Thyroid gland (tissue), 4 donors: Measurements from ENCODE around the gene MAP3K1. TPM values are rescaled to one million over a fixed set of nuclear protein-coding genes. Genes with fewer than 3 reads are reported as not detected.
"Not testable (repeated sequence)": the region's sequence is repeated elsewhere in the genome, so short reads cannot be mapped to it uniquely, and the experiment has no call there.

Source experiments
- DNase-seq, 2 donors: peaks; one replicate each; pipeline ENCODE4 v3.0.0-alpha.2; 2019
- H3K27ac ChIP-seq, 3 donors: fragments of 200-600 bp; sonication (generic); 1 replicate in 2 of 3; 2 replicates in 1 of 3; pipeline ENCODE4 v1.5.1; 2016 to 2019; ENCODE audit warnings: mild to moderate bottlenecking in 1 of 3, moderate library complexity in 1 of 3
- H3K27me3 ChIP-seq: fragments of 200-600 bp; sonication (generic); one replicate; pipeline ENCODE4 v1.5.1; 2019
- H3K36me3 ChIP-seq, 2 donors: fragments of 200-600 bp; sonication (generic); one replicate each; pipeline ENCODE4 v1.5.1; 2016 to 2019
- H3K4me1 ChIP-seq, 2 donors: fragments of 200-600 bp; sonication (generic); one replicate each; pipeline ENCODE4 v1.5.1; 2017 to 2019
- H3K4me3 ChIP-seq, 3 donors: fragments of 200-600 bp; sonication (generic); replicated peaks in 1 of 3; 1 replicate in 2 of 3; 2 replicates in 1 of 3; pipeline ENCODE4 v1.5.1; 2016; ENCODE audit warnings: mild to moderate bottlenecking in 1 of 3
- H3K9me3 ChIP-seq: fragments of 200-600 bp; sonication (generic); one replicate; pipeline ENCODE4 v1.5.1; 2017
- POLR2A ChIP-seq, 2 donors: fragments of 450-650 bp; IDR thresholded peaks; one replicate each; pipeline ENCODE4 v1.6.1; 2017; ENCODE audit warnings: antibody characterized with exemption in 2 of 2, mild to moderate bottlenecking in 2 of 2, moderate library complexity in 1 of 2
- WGBS, 2 donors: methylation state at CpG; one replicate each; pipeline ENCODE4 v1.1.5; 2017; 5-methylcytosine and 5-hydroxymethylcytosine counted together
- intact Hi-C: fragments of 100-400 bp; cut with DNase I; formaldehyde crosslinking; loops from one replicate; pipeline ENCODE4 v1.15.1; 2023
- total RNA-seq, 4 donors: library from RNA; depleted of rRNA; stranded (reverse); fragments of >200 nt; gene quantifications; one replicate each; pipeline ENCODE4 v1.2.3, GENCODE V29; 2016
- TF ChIP-seq, protein P1 (sequence below), 6 experiments: fragments of 200-600 bp in 3 of 6; fragments of 450-650 bp in 3 of 6; sonication (generic) in 3 of 6; IDR thresholded peaks; one replicate each; pipeline ENCODE4 v1.5.1; 2016 to 2019; ENCODE audit warnings: antibody characterized with exemption in 6 of 6, mild to moderate bottlenecking in 2 of 6, inconsistent platforms in 1 of 6, moderate library complexity in 1 of 6

Gene MAP3K1
- total RNA-seq, 4 donors from 2014 or later, result 56.9 to 113 (median 66.4) TPM

DNA sequence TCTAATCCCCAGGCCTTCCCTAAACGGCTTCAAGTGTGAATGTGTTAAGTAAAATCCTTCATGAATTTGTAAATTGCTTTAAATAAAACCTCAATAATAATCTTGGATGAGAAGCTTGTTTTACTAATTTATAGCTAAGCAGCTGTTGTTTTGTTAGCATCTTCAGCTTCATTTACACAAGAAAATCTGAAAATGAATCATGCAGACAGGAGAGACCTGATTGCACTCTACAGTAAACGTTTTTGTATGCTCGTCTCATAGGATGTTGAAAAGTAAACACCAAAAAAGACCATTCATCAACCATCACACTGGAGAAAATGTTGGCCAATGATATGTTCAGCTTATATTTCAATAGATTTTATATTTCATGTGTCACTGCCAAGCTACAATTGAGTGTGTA is 40.4 kb upstream of the MAP3K1 start:
- peak overlapping the region in 1 of 3 donors; percentile 27 for H3K27ac ChIP-seq
- WGBS, 2 donors, result 59 to 62% methylated on average over 3 of the region's 3 CpGs
- no peak overlapping the region for H3K4me3 ChIP-seq
- H3K36me3 ChIP-seq, result no peaks in the 10 kb centered on the region
- peaks cover 13 to 21% of the 10 kb centered on the region in 2 donors for H3K4me1 ChIP-seq
- intact Hi-C loops, result no loop called here
- H3K9me3 ChIP-seq, result no peaks in the 10 kb centered on the region
- H3K27me3 ChIP-seq, result no peaks in the 10 kb centered on the region
- no peak for DNase-seq
- TF ChIP-seq, protein P1, sequence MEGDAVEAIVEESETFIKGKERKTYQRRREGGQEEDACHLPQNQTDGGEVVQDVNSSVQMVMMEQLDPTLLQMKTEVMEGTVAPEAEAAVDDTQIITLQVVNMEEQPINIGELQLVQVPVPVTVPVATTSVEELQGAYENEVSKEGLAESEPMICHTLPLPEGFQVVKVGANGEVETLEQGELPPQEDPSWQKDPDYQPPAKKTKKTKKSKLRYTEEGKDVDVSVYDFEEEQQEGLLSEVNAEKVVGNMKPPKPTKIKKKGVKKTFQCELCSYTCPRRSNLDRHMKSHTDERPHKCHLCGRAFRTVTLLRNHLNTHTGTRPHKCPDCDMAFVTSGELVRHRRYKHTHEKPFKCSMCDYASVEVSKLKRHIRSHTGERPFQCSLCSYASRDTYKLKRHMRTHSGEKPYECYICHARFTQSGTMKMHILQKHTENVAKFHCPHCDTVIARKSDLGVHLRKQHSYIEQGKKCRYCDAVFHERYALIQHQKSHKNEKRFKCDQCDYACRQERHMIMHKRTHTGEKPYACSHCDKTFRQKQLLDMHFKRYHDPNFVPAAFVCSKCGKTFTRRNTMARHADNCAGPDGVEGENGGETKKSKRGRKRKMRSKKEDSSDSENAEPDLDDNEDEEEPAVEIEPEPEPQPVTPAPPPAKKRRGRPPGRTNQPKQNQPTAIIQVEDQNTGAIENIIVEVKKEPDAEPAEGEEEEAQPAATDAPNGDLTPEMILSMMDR (IDR thresholded peaks at IDR 0.05), result no peak
- TF ChIP-seq POLR2A (IDR thresholded peaks at IDR 0.05), result no peak

DNA sequence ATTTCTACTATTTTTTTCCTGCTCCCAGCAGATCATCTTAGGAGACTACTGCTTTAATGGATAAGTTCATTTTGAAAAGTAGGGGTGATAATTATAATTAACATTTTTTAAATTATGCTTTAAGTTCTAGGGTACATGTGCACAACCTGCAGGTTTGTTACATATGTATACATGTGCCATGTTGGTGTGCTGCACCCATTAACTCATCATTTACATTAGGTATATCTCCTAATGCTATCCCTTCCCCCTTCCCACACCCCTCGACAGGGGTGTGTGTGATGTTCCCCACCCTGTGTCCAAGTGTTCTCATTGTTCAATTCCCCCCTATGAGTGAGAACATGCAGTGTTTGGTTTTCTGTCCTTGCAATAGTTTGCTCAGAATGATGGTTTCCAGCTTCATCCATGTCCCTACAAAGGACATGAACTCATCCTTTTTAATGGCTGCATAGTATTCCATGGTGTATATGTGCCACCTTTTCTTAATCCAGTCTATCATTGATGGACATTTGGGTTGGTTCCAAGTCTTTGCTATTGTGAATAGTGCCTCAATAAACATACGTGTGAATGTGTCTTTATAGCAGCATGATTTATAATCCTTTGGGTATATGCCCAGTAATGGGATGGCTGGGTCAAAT is 39.0 kb upstream of the MAP3K1 start:
- peaks cover 13 to 21% of the 10 kb centered on the region in 2 donors for H3K4me1 ChIP-seq
- H3K27ac ChIP-seq, H3K9me3 ChIP-seq, H3K4me3 ChIP-seq, H3K27me3 ChIP-seq, H3K36me3 ChIP-seq, intact Hi-C loops, DNase-seq: not testable (repeated sequence)
- 86 to 98% methylated on average over 2 of the region's 2 CpGs for WGBS, 2 donors

DNA sequence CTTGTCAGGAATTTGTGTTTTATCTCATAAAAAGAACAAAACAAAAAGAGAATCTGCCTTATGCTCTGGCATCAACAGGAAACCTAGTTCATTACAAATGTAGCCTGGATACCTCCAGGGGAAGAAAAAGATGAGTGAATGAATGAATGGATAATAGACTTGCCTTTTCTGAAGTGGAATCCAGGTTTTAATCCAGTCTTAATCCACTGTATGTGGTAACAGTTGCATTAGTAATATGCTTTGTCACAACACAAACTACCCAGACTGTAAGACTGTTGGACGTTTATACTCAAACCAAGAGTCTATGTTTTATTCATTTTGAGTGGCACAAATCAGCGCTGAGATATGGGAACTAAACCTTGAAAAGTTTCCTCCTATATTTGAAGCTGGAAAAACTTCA is 32.1 kb upstream of the MAP3K1 start:
- H3K36me3 ChIP-seq, result no peaks in the 10 kb centered on the region
- peak overlapping the region in 1 of 3 donors; percentile 20 for H3K27ac ChIP-seq
- H3K4me1 ChIP-seq, result peaks cover 0 to 3% of the 10 kb centered on the region in 2 donors
- no peaks in the 10 kb centered on the region for H3K27me3 ChIP-seq
- H3K9me3 ChIP-seq, result no peaks in the 10 kb centered on the region
- intact Hi-C loops, result no loop called here
- TF ChIP-seq, protein P1 (IDR thresholded peaks at IDR 0.05), result no peak
- no peak for TF ChIP-seq POLR2A (IDR thresholded peaks at IDR 0.05)
- WGBS, 2 donors, result 61 to 66% methylated on average over 2 of the region's 2 CpGs
- DNase-seq, result no peak
- H3K4me3 ChIP-seq, result no peak overlapping the region

DNA sequence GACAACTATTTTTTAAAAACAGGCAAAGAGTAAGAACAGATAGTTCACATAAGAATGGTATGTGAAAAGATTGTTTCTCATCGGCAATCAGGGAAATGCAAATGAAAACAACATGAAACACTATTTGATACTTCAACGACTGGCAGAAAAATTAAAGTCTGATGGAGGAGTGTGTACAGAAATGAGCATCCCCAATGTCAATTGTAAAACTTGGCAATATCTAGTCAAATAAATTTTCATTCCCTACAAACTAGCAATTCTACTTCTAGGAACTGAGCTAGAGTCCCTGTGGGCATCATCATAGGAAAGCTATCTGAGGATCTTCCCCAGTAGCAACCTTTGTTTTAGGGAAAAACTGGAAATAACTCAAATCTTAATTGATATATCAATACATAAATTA is 29.0 kb upstream of the MAP3K1 start:
- H3K9me3 ChIP-seq, result no peaks in the 10 kb centered on the region
- H3K27ac ChIP-seq, result no peak overlapping the region
- no peak for DNase-seq
- no peaks in the 10 kb centered on the region for H3K27me3 ChIP-seq
- WGBS, 2 donors, result 89 to 91% methylated on average over 2 of the region's 2 CpGs
- no peak for TF ChIP-seq POLR2A (IDR thresholded peaks at IDR 0.05)
- TF ChIP-seq, protein P1 (IDR thresholded peaks at IDR 0.05), result no peak
- H3K4me1 ChIP-seq, result peaks cover 0 to 3% of the 10 kb centered on the region in 2 donors
- H3K4me3 ChIP-seq, result no peak overlapping the region
- H3K36me3 ChIP-seq, result no peaks in the 10 kb centered on the region
- intact Hi-C loops, result no loop called here

DNA sequence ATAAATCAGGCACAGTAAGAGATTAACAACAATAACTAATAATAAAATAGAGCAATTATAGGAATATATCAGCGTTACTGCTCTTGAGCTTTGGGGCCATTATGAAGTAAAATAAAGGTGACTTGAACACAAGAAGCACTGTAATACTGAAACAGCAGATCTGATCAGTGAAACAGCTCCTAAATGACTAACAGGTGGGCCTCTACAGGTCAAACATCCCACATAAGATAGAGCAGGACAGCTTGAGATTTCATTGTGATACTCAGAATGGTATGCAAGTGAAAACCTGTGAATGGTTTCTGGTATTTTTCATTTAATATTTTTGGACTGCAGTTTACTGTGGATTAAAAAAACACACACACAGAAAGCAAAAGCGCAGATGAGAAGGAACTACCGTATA is 24.0 kb upstream of the MAP3K1 start:
- no peaks in the 10 kb centered on the region for H3K9me3 ChIP-seq
- 89 to 92% methylated on average over 3 of the region's 3 CpGs for WGBS, 2 donors
- DNase-seq, result no peak
- no peak overlapping the region for H3K4me3 ChIP-seq
- H3K27me3 ChIP-seq, result no peaks in the 10 kb centered on the region
- intact Hi-C loops, result no loop called here
- no peaks in the 10 kb centered on the region for H3K36me3 ChIP-seq
- no peaks in the 10 kb centered on the region for H3K4me1 ChIP-seq
- TF ChIP-seq POLR2A (IDR thresholded peaks at IDR 0.05), result no peak
- TF ChIP-seq, protein P1 (IDR thresholded peaks at IDR 0.05), result no peak
- no peak overlapping the region for H3K27ac ChIP-seq
